Measurements from ENCODE around the gene MYO10. TPM values are rescaled to one million over a fixed set of nuclear protein-coding genes. Genes with fewer than 3 reads are reported as not detected.

The MYO10 gene
- total and polyA plus RNA-seq, 2 of the 8 experiments (the other 6 are each of a cell fraction or from before 2014, with no cell fraction given): 21.5 to 107 TPM

GRCh38 chr5:16886793-16887345 is 49.2 kb downstream of the MYO10 start:
- Histone ChIP-seq H2BK12ac (ENCODE audit: low read depth, low read length) (no peak overlapping the region), H2BK20ac (ENCODE audit: low read length) (no peak overlapping the region), H2BK120ac (replicated peaks; ENCODE audit: low read depth, low read length) (no peak overlapping the region), H3K79me1 (ENCODE audit: low read depth, low read length) (no peaks in the 10 kb centered on the region; the same call in 1 of the 2 replicates), H3K4ac (replicated peaks; ENCODE audit: insufficient read length, low read depth, low read length) (no peak overlapping the region), H3K56ac (replicated peaks; ENCODE audit: insufficient read length, low read depth, low read length) (no peak overlapping the region), H4K20me1 (replicated peaks in 1 of 2; ENCODE audit: control insufficient read depth in 1 of 2, insufficient read depth in 2 of 2, low read length in 2 of 2) (no peaks in the 10 kb centered on the region), H3K23me2 (ENCODE audit: low read depth, low read length) (no peaks in the 10 kb centered on the region), H3K27me3 (replicated peaks in 1 of 4; ENCODE audit: control insufficient read depth in 3 of 4, extremely low read depth in 1 of 4, insufficient read depth in 3 of 4, low read length in 3 of 4) (no peaks in the 10 kb centered on the region), H3K4me1 (replicated peaks in 1 of 4; ENCODE audit: control insufficient read depth in 3 of 4, insufficient read depth in 4 of 4, low read length in 3 of 4) (peaks cover 0 to 6% (median under 1%) of the 10 kb centered on the region in 4 experiments; a peak in 4 of 7 replicates), H3K9ac (replicated peaks in 1 of 4; ENCODE audit: extremely low read depth in 1 of 4, low read depth in 3 of 4, low read length in 3 of 4) (no peak overlapping the region), H3K36me3 (ENCODE audit: control insufficient read depth in 2 of 4, insufficient read depth in 4 of 4, low read length in 3 of 4) (no peaks in the 10 kb centered on the region), H3K27ac (ENCODE audit: low read depth, low read length) (no peak overlapping the region), H2BK15ac (ENCODE audit: low read length) (no peak overlapping the region), H2AFZ (ENCODE audit: low read length) (no peak overlapping the region), H3K14ac (ENCODE audit: insufficient read length) (no peak overlapping the region), H3K23ac (ENCODE audit: insufficient read length) (no peak overlapping the region), H3K9me3 (ENCODE audit: insufficient read depth in 2 of 2, low read depth in 1 of 2, low read length in 1 of 2) (no peaks in the 10 kb centered on the region), H2BK5ac (ENCODE audit: low read depth, low read length) (no peak overlapping the region), H4K8ac (ENCODE audit: extremely low read depth, insufficient read depth, low read length) (no peak overlapping the region), H3K4me2 (ENCODE audit: insufficient read depth in 1 of 2, low read depth in 2 of 2, low read length in 2 of 2) (no peak overlapping the region), H4K5ac (ENCODE audit: insufficient read length, low read depth, low read length) (no peak overlapping the region), H4K91ac (replicated peaks; ENCODE audit: insufficient read length, low read length) (no peak overlapping the region), H3K18ac (ENCODE audit: extremely low read depth, low read length) (no peak overlapping the region), H3K79me2 (ENCODE audit: control insufficient read depth in 1 of 2, insufficient read depth in 2 of 2, low read length in 2 of 2) (peaks cover 0 to 86% of the 10 kb centered on the region in 2 experiments; a peak in 3 of 4 replicates), H2AK5ac (ENCODE audit: low read depth, low read length) (no peak overlapping the region), H3K4me3 (ENCODE audit: extremely low read depth in 1 of 4, insufficient read depth in 2 of 4, low read depth in 3 of 4, low read length in 4 of 4) (no peak overlapping the region)
- DNase-seq (ENCODE audit: low read depth in 1 of 2, low spot score in 2 of 2) (no peak), FAIRE-seq (no peak)
- no peak for TF ChIP-seq JUN (IDR thresholded peaks at IDR 0.05; ENCODE audit: low read depth, low read length)
- ChIA-PET CTCF (ENCODE audit: partially characterized antibody) (interaction anchor here (1.1 to 1.6 kb wide), 3 partner anchors 16 to 303 kb away, joined by 3 to 6 read pairs (median 3); no protein-coding TSS in a partner anchor), POLR2A (ENCODE audit: partially characterized antibody) (no interaction called here)
- WGBS, 2 experiments (ENCODE audit: extremely low coverage in 1 of 2, insufficient coverage in 1 of 2, insufficient read length in 1 of 2, insufficient replicate concordance in 2 of 2, low coverage in 1 of 2, low lambda C conversion rate in 2 of 2, missing lambda C conversion rate in 1 of 2): 79% methylated on average over 8 of the region's 8 CpGs; no CpG with 5 or more reads in 1 of the 2 experiments
